HG03432 (cell line): ENCODE measurements around the gene NPHP1.
A peak's percentile ranks its signal among the peaks of the same experiment; 100 is the strongest.
"Not testable (repeated sequence)": the region's sequence is repeated elsewhere in the genome, so short reads cannot be mapped to it uniquely, and the experiment has no call there.

ENCODE experiments used
- ATAC-seq: cut with Tn5 transposase; IDR thresholded peaks from one replicate; pipeline ENCODE4 v1.9.1; 2021; ENCODE audit warnings: mild to moderate bottlenecking, moderate library complexity; ENCODE audit not compliant: unreplicated experiment

Gene NPHP1

GRCh38 chr2:110198016-110198415 is 6.8 kb downstream of the NPHP1 start:
- no peak for ATAC-seq

GRCh38 chr2:110197452-110197851 is 7.4 kb downstream of the NPHP1 start:
- ATAC-seq = no peak

- ATAC-seq = not testable (repeated sequence)
These were observed 14.6 kb downstream of the NPHP1 start for GRCh38 chr2:110190169-110190568.

GRCh38 chr2:110182449-110182848 is 22.4 kb downstream of the NPHP1 start:
- no peak for ATAC-seq

- no peak for ATAC-seq
These were observed 24.8 kb downstream of the NPHP1 start for GRCh38 chr2:110180036-110180435.

GRCh38 chr2:110173523-110173922 is 31.3 kb downstream of the NPHP1 start:
- ATAC-seq = no peak

- ATAC-seq = no peak
These were observed 32.3 kb downstream of the NPHP1 start for GRCh38 chr2:110172506-110172905.

- no peak for ATAC-seq
These were observed 34.7 kb downstream of the NPHP1 start for GRCh38 chr2:110170102-110170501.

- no peak for ATAC-seq
These were observed 37.4 kb downstream of the NPHP1 start for GRCh38 chr2:110167326-110168000.

- no peak for ATAC-seq
These were observed 38.5 kb downstream of the NPHP1 start for GRCh38 chr2:110166266-110166665.

- peak; percentile 80 for ATAC-seq
These were observed 47.5 kb downstream of the NPHP1 start for GRCh38 chr2:110157153-110157793.

- ATAC-seq = not testable (repeated sequence)
These were observed 50.0 kb downstream of the NPHP1 start for GRCh38 chr2:110154828-110155227.

GRCh38 chr2:110154188-110154587 is 50.6 kb downstream of the NPHP1 start:
- ATAC-seq = not testable (repeated sequence)

GRCh38 chr2:110153416-110153815 is 51.4 kb downstream of the NPHP1 start:
- no peak for ATAC-seq

- no peak for ATAC-seq
These were observed 51.9 kb downstream of the NPHP1 start for GRCh38 chr2:110152943-110153342.

- no peak for ATAC-seq
These were observed 55.2 kb downstream of the NPHP1 start for GRCh38 chr2:110149330-110150220.

GRCh38 chr2:110146945-110147332 is 57.9 kb downstream of the NPHP1 start:
- ATAC-seq = no peak

- ATAC-seq = no peak
These were observed 58.4 kb downstream of the NPHP1 start for GRCh38 chr2:110146183-110146944.

GRCh38 chr2:110143982-110144381 is 60.8 kb downstream of the NPHP1 start:
- ATAC-seq = peak; percentile 73

- no peak for ATAC-seq
These were observed 64.4 kb downstream of the NPHP1 start for GRCh38 chr2:110140401-110140800.

GRCh38 chr2:110134025-110134424 is 70.8 kb downstream of the NPHP1 start:
- no peak for ATAC-seq
